Fibroblast of lung (primary cell): ENCODE data around the gene TRIM14. TPM values are rescaled to one million over a fixed set of nuclear protein-coding genes. Genes with fewer than 3 reads are reported as not detected.

Experiments
- DNase-seq, 2 donors: peaks; one replicate each; pipeline versions ENCODE4 v3.0.0 to v3.0.0-alpha.2; 2010; ENCODE audit warnings: low read depth in 2 of 2
- H2AFZ ChIP-seq: 2 replicates; pipeline ENCODE4 v1.5.1; 2012; ENCODE audit warnings: low read length, control low read depth, inconsistent platforms
- H3K27ac ChIP-seq: 2 replicates; pipeline ENCODE4 v1.5.1; 2011; ENCODE audit warnings: low read length, control low read depth; ENCODE audit not compliant: insufficient read depth
- H3K27me3 ChIP-seq: 2 replicates; pipeline ENCODE4 v1.5.1; 2011; ENCODE audit warnings: mild to moderate bottlenecking, low read length; ENCODE audit not compliant: control insufficient read depth, insufficient read depth
- H3K36me3 ChIP-seq: 2 replicates; pipeline ENCODE4 v1.5.1; 2011; ENCODE audit warnings: low read length; ENCODE audit not compliant: control insufficient read depth, insufficient read depth
- H3K4me1 ChIP-seq: 2 replicates; pipeline ENCODE4 v1.5.1; 2011; ENCODE audit warnings: low read length; ENCODE audit not compliant: control insufficient read depth, insufficient read depth; ENCODE audit errors: extremely low read depth
- H3K4me2 ChIP-seq: 2 replicates; pipeline ENCODE4 v1.5.1; 2011; ENCODE audit warnings: low read length, control low read depth; ENCODE audit not compliant: insufficient read depth; ENCODE audit errors: extremely low read depth
- H3K4me3 ChIP-seq, 4 experiments: fragments of 200-600 bp in 1 of 4; sonication (generic) in 1 of 4; replicated peaks in 1 of 4; 2 replicates each; pipeline ENCODE4 v1.5.1; 2011 to 2016; ENCODE audit warnings: low read length in 4 of 4, low read depth in 3 of 4, mild to moderate bottlenecking in 3 of 4, control low read depth in 2 of 4, inconsistent platforms in 1 of 4, mixed read lengths in 1 of 4; ENCODE audit not compliant: insufficient read depth in 1 of 4; ENCODE audit errors: control extremely low read depth in 1 of 4
- H3K79me2 ChIP-seq: 2 replicates; pipeline ENCODE4 v1.5.1; 2012; ENCODE audit warnings: mild to moderate bottlenecking, low read length, inconsistent platforms; ENCODE audit not compliant: control insufficient read depth, insufficient read depth
- H3K9ac ChIP-seq: 2 replicates; pipeline ENCODE4 v1.5.1; 2011; ENCODE audit warnings: mild to moderate bottlenecking, low read length, control low read depth; ENCODE audit not compliant: insufficient read depth
- H3K9me3 ChIP-seq: 2 replicates; pipeline ENCODE4 v1.5.1; 2012; ENCODE audit warnings: low read depth, low read length; ENCODE audit not compliant: control insufficient read depth, insufficient read depth
- H4K20me1 ChIP-seq: 2 replicates; pipeline ENCODE4 v1.5.1; 2011; ENCODE audit warnings: low read length; ENCODE audit not compliant: control insufficient read depth, insufficient read depth; ENCODE audit errors: extremely low read depth
- CTCF ChIP-seq, 2 donors: IDR thresholded peaks in 1 of 2; conservative IDR thresholded peaks in 1 of 2; 1 replicate in 1 of 2; 2 replicates in 1 of 2; pipeline ENCODE4 v1.5.1; 2011 to 2012; ENCODE audit warnings: low read length in 2 of 2, control low read depth in 1 of 2, inconsistent platforms in 1 of 2, low read depth in 1 of 2, mild to moderate bottlenecking in 1 of 2
- EZH2 ChIP-seq: IDR thresholded peaks from 2 replicates; pipeline ENCODE4 v1.5.1; 2012; ENCODE audit warnings: low read length, control low read depth, mild to moderate bottlenecking; ENCODE audit errors: missing control alignments
- polyA plus RNA-seq, 2 donors: library from polyadenylated mRNA; depleted of rRNA in 1 of 2; stranded (reverse) in 1 of 2; unstranded in 1 of 2; fragments of >200 nt; gene quantifications; 2 replicates each; pipeline ENCODE4 v1.2.1, GENCODE V29; 2011 to 2012; ENCODE audit warnings: missing spikeins in 1 of 2
- total RNA-seq: library from RNA; depleted of rRNA; stranded (reverse); fragments of >200 nt; gene quantifications from 2 replicates; pipeline ENCODE4 v1.2.1, GENCODE V29; 2014

TRIM14 gene
- total and polyA plus RNA-seq, 2 donors (not counting 1 experiment from before 2014, with no cell fraction given): 7.8 to 8.6 TPM

GRCh38 chr9:98085058-98085457 lies 34.0 kb downstream of the TRIM14 start:
- Histone ChIP-seq H3K4me1 (peaks cover 12% of the 10 kb centered on the region), H3K9me3 (no peaks in the 10 kb centered on the region), H2AFZ (no peak overlapping the region), H3K4me2 (no peak overlapping the region), H3K9ac (no peak overlapping the region), H3K27ac (no peak overlapping the region), H3K79me2 (no peaks in the 10 kb centered on the region), H3K36me3 (peaks cover 7% of the 10 kb centered on the region), H3K27me3 (no peaks in the 10 kb centered on the region), H3K4me3 (no peak overlapping the region), H4K20me1 (no peaks in the 10 kb centered on the region)
- TF ChIP-seq EZH2: no peak
- no peak for TF ChIP-seq CTCF (conservative IDR thresholded peaks at IDR 0.05 in 1 of 2, IDR thresholded peaks at IDR 0.05 in 1 of 2; ENCODE audit: low read depth in 1 of 2, low read length in 2 of 2)
- no peak for DNase-seq

DNA sequence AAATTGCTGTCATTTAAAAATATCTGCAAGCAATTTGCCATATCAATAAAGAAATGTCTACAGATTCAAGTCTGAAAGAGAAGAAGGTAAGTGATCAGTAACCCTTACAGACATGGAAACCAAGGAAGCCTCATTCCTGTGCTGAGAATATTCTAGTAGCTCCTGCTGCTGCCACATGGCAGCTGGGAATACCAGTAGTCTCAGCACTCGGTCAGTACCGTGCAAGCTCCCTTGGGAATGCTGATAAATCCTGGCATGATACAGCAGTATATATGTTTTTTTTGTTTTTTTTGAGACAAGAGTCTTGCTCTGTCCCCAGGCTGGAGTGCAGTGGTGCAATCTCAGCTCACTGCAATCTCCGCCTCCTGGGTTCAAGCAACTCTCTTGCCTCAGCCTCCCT lies 34.6 kb downstream of the TRIM14 start:
- H3K27me3 ChIP-seq: no peaks in the 10 kb centered on the region
- no peak overlapping the region for H3K9ac ChIP-seq
- no peak overlapping the region for H3K4me3 ChIP-seq
- no peak overlapping the region for H3K27ac ChIP-seq
- H3K9me3 ChIP-seq: no peaks in the 10 kb centered on the region
- no peaks in the 10 kb centered on the region for H4K20me1 ChIP-seq
- no peak overlapping the region for H3K4me2 ChIP-seq
- no peak overlapping the region for H2AFZ ChIP-seq
- TF ChIP-seq EZH2 (no peak), CTCF (conservative IDR thresholded peaks at IDR 0.05 in 1 of 2, IDR thresholded peaks at IDR 0.05 in 1 of 2; ENCODE audit: low read depth in 1 of 2, low read length in 2 of 2) (no peak)
- H3K79me2 ChIP-seq: no peaks in the 10 kb centered on the region
- peaks cover 7% of the 10 kb centered on the region for H3K36me3 ChIP-seq
- no peak for DNase-seq
- H3K4me1 ChIP-seq: peaks cover 12% of the 10 kb centered on the region

DNA sequence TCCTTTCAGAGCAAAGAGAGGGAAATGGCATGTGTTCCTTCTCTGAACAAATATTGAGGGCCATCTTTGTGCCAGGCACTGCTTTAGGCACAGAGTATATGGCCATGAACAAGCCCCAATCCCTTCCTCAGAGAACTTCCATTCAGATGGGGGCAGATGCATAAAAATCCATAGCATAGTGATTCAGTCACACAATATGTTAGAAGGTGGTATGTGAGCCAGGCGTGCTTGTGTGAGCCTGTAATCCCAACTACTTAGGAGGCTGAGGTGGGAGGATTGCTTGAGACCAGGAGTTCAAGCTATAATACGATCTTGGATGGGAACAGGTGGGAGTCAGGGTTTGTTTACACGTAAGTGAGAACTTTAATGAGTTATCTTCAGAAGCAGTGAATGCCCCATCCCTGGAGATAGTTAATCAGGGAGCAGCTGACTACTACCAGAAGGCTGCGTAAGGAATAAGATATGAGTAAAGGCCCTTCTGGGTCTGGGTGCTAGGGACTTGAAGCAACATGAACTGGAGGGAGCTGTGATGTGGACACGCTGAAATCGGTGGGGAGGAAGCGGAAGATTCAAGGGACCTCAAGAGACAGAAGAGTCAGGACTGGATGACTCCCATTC lies 35.3 kb downstream of the TRIM14 start:
- Histone ChIP-seq H3K9me3 (no peaks in the 10 kb centered on the region), H2AFZ (no peak overlapping the region), H3K79me2 (no peaks in the 10 kb centered on the region), H3K27me3 (no peaks in the 10 kb centered on the region), H3K36me3 (peaks cover 7% of the 10 kb centered on the region), H3K4me3 (no peak overlapping the region), H3K4me2 (no peak overlapping the region), H3K27ac (no peak overlapping the region), H4K20me1 (no peaks in the 10 kb centered on the region), H3K9ac (no peak overlapping the region), H3K4me1 (peaks cover 12% of the 10 kb centered on the region)
- no peak for DNase-seq
- TF ChIP-seq EZH2 (no peak), CTCF (conservative IDR thresholded peaks at IDR 0.05 in 1 of 2, IDR thresholded peaks at IDR 0.05 in 1 of 2; ENCODE audit: low read depth in 1 of 2, low read length in 2 of 2) (no peak)
